ENCODE measurements around the gene IL1RAPL1.

The IL1RAPL1 gene

DNA sequence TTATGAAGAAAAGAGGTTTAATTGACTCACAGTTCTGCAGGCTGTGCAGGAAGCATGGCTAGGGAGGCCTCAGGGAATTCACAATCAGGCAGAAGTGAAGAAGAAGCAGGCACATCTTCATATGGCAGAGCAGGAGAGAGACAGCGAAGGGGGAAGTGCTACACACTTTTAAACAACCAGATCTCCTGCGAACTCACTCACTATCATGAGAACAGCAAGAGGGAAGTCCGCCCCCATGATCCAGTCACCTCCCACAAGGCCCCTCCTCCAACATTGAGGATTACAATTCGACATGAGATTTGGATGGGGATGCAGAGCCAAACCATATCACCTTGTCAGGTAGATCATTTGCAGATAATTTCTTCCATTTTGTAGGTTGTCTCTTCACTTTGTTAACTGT, 1072.7 kb downstream of the IL1RAPL1 start:
- no peak overlapping the region for H3K27ac ChIP-seq (ENCODE audit: low read depth, low read length)
- H2AFZ ChIP-seq (ENCODE audit: low read depth, low read length, severe bottlenecking): no peak overlapping the region
- H3K27me3 ChIP-seq (ENCODE audit: low read length): no peaks in the 10 kb centered on the region
- no peaks in the 10 kb centered on the region for H3K79me2 ChIP-seq (ENCODE audit: insufficient read depth, low read length)
- no peak overlapping the region for H3K9ac ChIP-seq (ENCODE audit: low read length)
- H3K4me3 ChIP-seq (ENCODE audit: insufficient read depth, low read length, poor library complexity, severe bottlenecking): no peak overlapping the region
- no peaks in the 10 kb centered on the region for H4K20me1 ChIP-seq (ENCODE audit: low read depth, low read length)
- H3K4me2 ChIP-seq (ENCODE audit: low read depth, low read length, poor library complexity, severe bottlenecking): no peak overlapping the region
- no peak for TF ChIP-seq EZH2phosphoT487 (conservative IDR thresholded peaks at IDR 0.05; ENCODE audit: low read length)
- TF ChIP-seq, protein P1, sequence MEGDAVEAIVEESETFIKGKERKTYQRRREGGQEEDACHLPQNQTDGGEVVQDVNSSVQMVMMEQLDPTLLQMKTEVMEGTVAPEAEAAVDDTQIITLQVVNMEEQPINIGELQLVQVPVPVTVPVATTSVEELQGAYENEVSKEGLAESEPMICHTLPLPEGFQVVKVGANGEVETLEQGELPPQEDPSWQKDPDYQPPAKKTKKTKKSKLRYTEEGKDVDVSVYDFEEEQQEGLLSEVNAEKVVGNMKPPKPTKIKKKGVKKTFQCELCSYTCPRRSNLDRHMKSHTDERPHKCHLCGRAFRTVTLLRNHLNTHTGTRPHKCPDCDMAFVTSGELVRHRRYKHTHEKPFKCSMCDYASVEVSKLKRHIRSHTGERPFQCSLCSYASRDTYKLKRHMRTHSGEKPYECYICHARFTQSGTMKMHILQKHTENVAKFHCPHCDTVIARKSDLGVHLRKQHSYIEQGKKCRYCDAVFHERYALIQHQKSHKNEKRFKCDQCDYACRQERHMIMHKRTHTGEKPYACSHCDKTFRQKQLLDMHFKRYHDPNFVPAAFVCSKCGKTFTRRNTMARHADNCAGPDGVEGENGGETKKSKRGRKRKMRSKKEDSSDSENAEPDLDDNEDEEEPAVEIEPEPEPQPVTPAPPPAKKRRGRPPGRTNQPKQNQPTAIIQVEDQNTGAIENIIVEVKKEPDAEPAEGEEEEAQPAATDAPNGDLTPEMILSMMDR (IDR thresholded peaks at IDR 0.05; ENCODE audit: insufficient read depth, low read length, poor library complexity, severe bottlenecking): no peak
- H3K9me3 ChIP-seq (ENCODE audit: insufficient read depth, low read length): no peaks in the 10 kb centered on the region
- no peaks in the 10 kb centered on the region for H3K9me2 ChIP-seq (replicated peaks; ENCODE audit: insufficient read depth, low read length)
- no peaks in the 10 kb centered on the region for H3K36me3 ChIP-seq (ENCODE audit: low read length)
- no peaks in the 10 kb centered on the region for H3F3A ChIP-seq (ENCODE audit: insufficient read depth)

DNA sequence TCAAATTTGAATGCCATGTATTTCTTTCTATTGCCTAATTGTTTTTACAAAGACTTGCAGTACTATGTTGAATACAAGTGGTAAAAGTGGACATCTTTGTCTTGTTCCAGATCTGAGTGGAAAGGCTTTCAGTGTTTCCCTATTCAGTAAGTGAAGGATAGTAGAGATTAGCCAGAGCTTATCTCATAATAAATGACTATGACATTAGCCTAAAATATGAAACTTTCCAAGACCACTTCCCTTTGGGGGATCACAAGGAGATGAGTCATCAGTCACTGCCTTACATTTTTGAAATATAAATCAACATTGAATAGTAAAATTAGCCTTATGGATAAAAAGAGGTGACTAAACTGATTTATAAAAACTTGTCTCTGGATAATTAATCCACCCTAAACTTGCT, 1074.0 kb downstream of the IL1RAPL1 start:
- H3K9me2 ChIP-seq (replicated peaks; ENCODE audit: insufficient read depth, low read length): no peaks in the 10 kb centered on the region
- no peak overlapping the region for H3K4me2 ChIP-seq (ENCODE audit: low read depth, low read length, poor library complexity, severe bottlenecking)
- H3K27me3 ChIP-seq (ENCODE audit: low read length): no peaks in the 10 kb centered on the region
- H3K4me3 ChIP-seq (ENCODE audit: insufficient read depth, low read length, poor library complexity, severe bottlenecking): no peak overlapping the region
- H3K79me2 ChIP-seq (ENCODE audit: insufficient read depth, low read length): no peaks in the 10 kb centered on the region
- no peak for TF ChIP-seq EZH2phosphoT487 (conservative IDR thresholded peaks at IDR 0.05; ENCODE audit: low read length)
- TF ChIP-seq, protein P1 (IDR thresholded peaks at IDR 0.05; ENCODE audit: insufficient read depth, low read length, poor library complexity, severe bottlenecking): no peak
- H3K9me3 ChIP-seq (ENCODE audit: insufficient read depth, low read length): no peaks in the 10 kb centered on the region
- H3K9ac ChIP-seq (ENCODE audit: low read length): no peak overlapping the region
- no peaks in the 10 kb centered on the region for H3F3A ChIP-seq (ENCODE audit: insufficient read depth)
- no peak overlapping the region for H2AFZ ChIP-seq (ENCODE audit: low read depth, low read length, severe bottlenecking)
- H3K27ac ChIP-seq (ENCODE audit: low read depth, low read length): no peak overlapping the region
- no peaks in the 10 kb centered on the region for H3K36me3 ChIP-seq (ENCODE audit: low read length)
- H4K20me1 ChIP-seq (ENCODE audit: low read depth, low read length): no peaks in the 10 kb centered on the region

DNA sequence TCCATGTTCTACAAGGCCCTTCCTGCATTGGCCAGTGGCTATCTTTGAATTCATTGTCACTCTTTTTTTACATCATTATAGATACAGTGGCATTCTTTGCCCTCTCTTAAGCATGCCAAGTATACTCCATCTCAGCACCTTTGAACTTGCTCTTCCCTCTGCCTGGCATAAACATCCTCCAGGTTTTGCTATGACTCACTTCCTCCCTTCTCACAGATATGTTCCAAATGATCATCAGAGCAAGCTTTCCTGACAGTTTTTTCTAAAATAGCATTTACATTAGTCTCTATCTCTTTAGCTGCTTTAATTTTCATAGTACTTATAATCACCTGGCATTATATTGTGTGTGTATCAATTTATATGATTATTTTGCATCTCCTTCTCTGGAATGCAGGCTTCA, 1074.9 kb downstream of the IL1RAPL1 start:
- no peaks in the 10 kb centered on the region for H4K20me1 ChIP-seq (ENCODE audit: low read depth, low read length)
- H3K9ac ChIP-seq (ENCODE audit: low read length): no peak overlapping the region
- H3K36me3 ChIP-seq (ENCODE audit: low read length): no peaks in the 10 kb centered on the region
- H3K4me3 ChIP-seq (ENCODE audit: insufficient read depth, low read length, poor library complexity, severe bottlenecking): no peak overlapping the region
- H3K4me2 ChIP-seq (ENCODE audit: low read depth, low read length, poor library complexity, severe bottlenecking): no peak overlapping the region
- TF ChIP-seq, protein P1 (IDR thresholded peaks at IDR 0.05; ENCODE audit: insufficient read depth, low read length, poor library complexity, severe bottlenecking): no peak
- no peak for TF ChIP-seq EZH2phosphoT487 (conservative IDR thresholded peaks at IDR 0.05; ENCODE audit: low read length)
- no peak overlapping the region for H3K27ac ChIP-seq (ENCODE audit: low read depth, low read length)
- no peaks in the 10 kb centered on the region for H3K79me2 ChIP-seq (ENCODE audit: insufficient read depth, low read length)
- no peaks in the 10 kb centered on the region for H3K27me3 ChIP-seq (ENCODE audit: low read length)
- H2AFZ ChIP-seq (ENCODE audit: low read depth, low read length, severe bottlenecking): no peak overlapping the region
- H3K9me3 ChIP-seq (ENCODE audit: insufficient read depth, low read length): no peaks in the 10 kb centered on the region
- H3K9me2 ChIP-seq (replicated peaks; ENCODE audit: insufficient read depth, low read length): no peaks in the 10 kb centered on the region
- no peaks in the 10 kb centered on the region for H3F3A ChIP-seq (ENCODE audit: insufficient read depth)
